ENCODE results near the gene KCNIP3. TPM values are rescaled to one million over a fixed set of nuclear protein-coding genes. Genes with fewer than 3 reads are reported as not detected.

The KCNIP3 gene
- total RNA-seq, 2 donors from 2014 or later = 1.6 to 2.9 TPM

DNA sequence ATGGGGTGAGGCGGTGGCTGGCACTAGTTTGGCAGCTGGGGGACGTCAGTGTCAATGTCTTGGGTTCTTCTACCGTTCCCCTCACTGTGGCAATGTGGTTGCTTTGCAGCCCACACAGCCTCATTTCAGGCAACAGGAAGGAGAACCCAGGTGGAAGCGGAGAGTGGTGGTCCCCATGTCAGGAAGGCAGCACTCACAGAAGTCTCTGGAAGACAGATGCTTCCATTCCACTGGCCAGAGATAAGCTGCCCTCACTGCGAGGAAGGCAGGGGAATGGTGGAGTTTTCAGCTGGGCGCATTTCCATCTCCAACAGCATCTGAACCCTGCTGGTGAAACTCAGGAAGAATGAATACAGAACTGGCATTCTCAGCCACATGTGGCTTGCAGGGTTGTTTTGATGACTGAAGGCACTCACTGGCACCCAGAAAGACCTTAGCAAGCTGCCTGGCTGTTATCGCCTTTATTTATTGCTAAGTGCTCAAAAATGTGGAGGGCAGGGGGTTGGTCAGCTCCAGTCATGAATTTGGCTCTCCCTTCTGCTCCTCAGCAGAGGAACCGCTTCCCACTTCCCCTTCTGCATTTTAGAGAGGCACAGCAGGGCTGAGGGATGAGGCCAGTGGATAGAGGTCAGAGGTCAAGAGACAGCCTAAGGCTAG, 19.4 kb downstream of the KCNIP3 start:
- no peak overlapping the region for H3K4me3 ChIP-seq
- WGBS, 2 donors = 77 to 78% methylated on average over 8 of the region's 8 CpGs
- H3K27me3 ChIP-seq = no peaks in the 10 kb centered on the region
- no peak for ATAC-seq
- no peaks in the 10 kb centered on the region for H3K4me1 ChIP-seq
- no peaks in the 10 kb centered on the region for H3K9me3 ChIP-seq
- no peak for DNase-seq
- TF ChIP-seq POLR2A (IDR thresholded peaks at IDR 0.05) = no peak
- TF ChIP-seq, protein P1, sequence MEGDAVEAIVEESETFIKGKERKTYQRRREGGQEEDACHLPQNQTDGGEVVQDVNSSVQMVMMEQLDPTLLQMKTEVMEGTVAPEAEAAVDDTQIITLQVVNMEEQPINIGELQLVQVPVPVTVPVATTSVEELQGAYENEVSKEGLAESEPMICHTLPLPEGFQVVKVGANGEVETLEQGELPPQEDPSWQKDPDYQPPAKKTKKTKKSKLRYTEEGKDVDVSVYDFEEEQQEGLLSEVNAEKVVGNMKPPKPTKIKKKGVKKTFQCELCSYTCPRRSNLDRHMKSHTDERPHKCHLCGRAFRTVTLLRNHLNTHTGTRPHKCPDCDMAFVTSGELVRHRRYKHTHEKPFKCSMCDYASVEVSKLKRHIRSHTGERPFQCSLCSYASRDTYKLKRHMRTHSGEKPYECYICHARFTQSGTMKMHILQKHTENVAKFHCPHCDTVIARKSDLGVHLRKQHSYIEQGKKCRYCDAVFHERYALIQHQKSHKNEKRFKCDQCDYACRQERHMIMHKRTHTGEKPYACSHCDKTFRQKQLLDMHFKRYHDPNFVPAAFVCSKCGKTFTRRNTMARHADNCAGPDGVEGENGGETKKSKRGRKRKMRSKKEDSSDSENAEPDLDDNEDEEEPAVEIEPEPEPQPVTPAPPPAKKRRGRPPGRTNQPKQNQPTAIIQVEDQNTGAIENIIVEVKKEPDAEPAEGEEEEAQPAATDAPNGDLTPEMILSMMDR (IDR thresholded peaks at IDR 0.05) = no peak
- intact Hi-C loops (cut with DNase I) = no loop called here
- no peak overlapping the region for H3K27ac ChIP-seq
- no peaks in the 10 kb centered on the region for H3K36me3 ChIP-seq (replicated peaks in 1 of 2; ENCODE audit: insufficient read depth in 1 of 2, low read depth in 2 of 2)

DNA sequence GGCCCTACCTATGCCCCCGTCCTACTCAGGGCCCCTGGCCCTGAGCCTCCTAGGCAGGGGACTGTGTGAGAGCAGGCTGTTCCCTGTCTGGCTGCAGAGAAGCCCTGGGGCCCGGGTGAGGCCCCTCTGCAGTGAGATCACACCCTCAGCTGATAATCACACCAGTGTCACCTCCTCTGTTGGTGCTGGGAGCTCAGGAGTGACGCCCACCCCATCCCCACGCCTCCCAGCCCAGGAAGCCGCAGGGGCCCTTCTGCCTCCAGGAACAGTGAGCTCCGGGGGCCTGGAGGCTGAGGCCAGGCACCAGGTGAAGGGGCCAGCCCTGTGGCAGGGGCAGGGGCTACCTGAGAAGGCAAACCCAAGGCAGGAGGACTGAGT, 20.0 kb downstream of the KCNIP3 start:
- ATAC-seq = no peak
- no peak for DNase-seq
- H3K36me3 ChIP-seq (replicated peaks in 1 of 2; ENCODE audit: insufficient read depth in 1 of 2, low read depth in 2 of 2) = no peaks in the 10 kb centered on the region
- intact Hi-C loops (cut with DNase I) = no loop called here
- no peak overlapping the region for H3K4me3 ChIP-seq
- TF ChIP-seq, protein P1 (IDR thresholded peaks at IDR 0.05) = no peak
- TF ChIP-seq POLR2A (IDR thresholded peaks at IDR 0.05) = no peak
- no peak overlapping the region for H3K27ac ChIP-seq
- no peaks in the 10 kb centered on the region for H3K27me3 ChIP-seq
- no peaks in the 10 kb centered on the region for H3K9me3 ChIP-seq
- 69 to 72% methylated on average over 2 to 3 of the region's 6 CpGs for WGBS, 2 donors
- no peaks in the 10 kb centered on the region for H3K4me1 ChIP-seq

DNA sequence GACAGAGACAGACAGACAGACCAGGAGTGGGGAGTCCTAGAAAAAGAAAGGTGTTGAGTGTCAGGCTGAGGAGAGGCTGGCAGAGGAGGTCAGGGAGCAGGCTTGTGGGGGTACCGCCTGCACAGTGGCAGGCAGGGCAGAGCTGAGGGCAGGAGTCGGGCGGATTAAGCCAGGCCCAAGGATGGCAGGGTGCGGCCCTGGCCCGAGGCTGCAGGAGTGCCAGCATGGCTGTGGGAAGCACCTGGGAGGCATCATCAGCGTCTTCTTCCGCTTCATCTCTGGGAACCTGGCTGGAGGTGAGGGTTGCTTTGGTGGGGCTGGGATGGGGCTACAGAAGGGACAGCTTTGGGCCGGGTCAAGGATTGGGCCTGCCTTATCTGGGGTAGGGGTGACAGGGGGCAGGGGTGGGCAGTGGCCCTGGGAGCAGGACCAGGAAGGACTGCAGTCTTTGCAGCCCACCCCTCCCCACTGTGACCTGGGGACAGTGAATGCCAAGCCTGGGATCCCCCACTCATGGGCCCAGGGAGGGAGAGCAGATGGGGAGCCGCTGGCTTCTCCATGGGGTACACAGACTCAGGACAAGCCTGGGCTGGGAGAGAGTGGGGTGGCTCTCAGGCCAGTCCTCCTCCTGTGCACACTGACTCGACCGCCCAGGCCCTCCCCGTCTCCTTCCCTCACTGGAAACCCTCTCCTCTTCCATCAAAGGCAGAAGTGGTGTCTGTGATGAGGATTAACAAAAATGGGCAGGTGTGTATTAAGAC, 20.7 kb downstream of the KCNIP3 start:
- TF ChIP-seq, protein P1 (IDR thresholded peaks at IDR 0.05) = no peak
- TF ChIP-seq POLR2A (IDR thresholded peaks at IDR 0.05) = no peak
- intact Hi-C loops (cut with DNase I) = no loop called here
- 80 to 87% methylated on average over 10 to 12 of the region's 12 CpGs for WGBS, 2 donors

GRCh38 chr2:95318431-95319220, 21.5 kb downstream of the KCNIP3 start:
- H3K4me1 ChIP-seq = no peaks in the 10 kb centered on the region
- DNase-seq = no peak
- TF ChIP-seq, protein P1 (IDR thresholded peaks at IDR 0.05) = no peak
- TF ChIP-seq POLR2A (IDR thresholded peaks at IDR 0.05) = no peak
- no peak for ATAC-seq
- H3K36me3 ChIP-seq (replicated peaks in 1 of 2; ENCODE audit: insufficient read depth in 1 of 2, low read depth in 2 of 2) = no peaks in the 10 kb centered on the region
- H3K27ac ChIP-seq = no peak overlapping the region
- H3K4me3 ChIP-seq = no peak overlapping the region
- H3K9me3 ChIP-seq = no peaks in the 10 kb centered on the region
- intact Hi-C loops (cut with DNase I) = no loop called here
- no peaks in the 10 kb centered on the region for H3K27me3 ChIP-seq
- WGBS, 2 donors = 67 to 83% methylated on average over 13 of the region's 13 CpGs

More for the DNA sequence above, 20.7 kb downstream of the KCNIP3 start:
- H3K36me3 ChIP-seq (replicated peaks in 1 of 2; ENCODE audit: insufficient read depth in 1 of 2, low read depth in 2 of 2) = no peaks in the 10 kb centered on the region
- no peaks in the 10 kb centered on the region for H3K9me3 ChIP-seq
- no peak for ATAC-seq
- H3K4me1 ChIP-seq = no peaks in the 10 kb centered on the region
- no peak for DNase-seq
- no peak overlapping the region for H3K27ac ChIP-seq
- H3K4me3 ChIP-seq = no peak overlapping the region
- H3K27me3 ChIP-seq = no peaks in the 10 kb centered on the region

Measured in body of pancreas (tissue), 4 donors.